ENCODE data around the gene TMX1.

TMX1 gene

GRCh38 chr14:51294951-51295525 lies 55.0 kb downstream of the TMX1 start:
- DNase-seq = no peak

- DNase-seq = no peak
These were observed 55.7 kb downstream of the TMX1 start for GRCh38 chr14:51295646-51296263.

GRCh38 chr14:51297066-51297465 lies 57.0 kb downstream of the TMX1 start:
- DNase-seq = no peak

GRCh38 chr14:51298895-51299294 lies 58.8 kb downstream of the TMX1 start:
- DNase-seq = no peak

DNA sequence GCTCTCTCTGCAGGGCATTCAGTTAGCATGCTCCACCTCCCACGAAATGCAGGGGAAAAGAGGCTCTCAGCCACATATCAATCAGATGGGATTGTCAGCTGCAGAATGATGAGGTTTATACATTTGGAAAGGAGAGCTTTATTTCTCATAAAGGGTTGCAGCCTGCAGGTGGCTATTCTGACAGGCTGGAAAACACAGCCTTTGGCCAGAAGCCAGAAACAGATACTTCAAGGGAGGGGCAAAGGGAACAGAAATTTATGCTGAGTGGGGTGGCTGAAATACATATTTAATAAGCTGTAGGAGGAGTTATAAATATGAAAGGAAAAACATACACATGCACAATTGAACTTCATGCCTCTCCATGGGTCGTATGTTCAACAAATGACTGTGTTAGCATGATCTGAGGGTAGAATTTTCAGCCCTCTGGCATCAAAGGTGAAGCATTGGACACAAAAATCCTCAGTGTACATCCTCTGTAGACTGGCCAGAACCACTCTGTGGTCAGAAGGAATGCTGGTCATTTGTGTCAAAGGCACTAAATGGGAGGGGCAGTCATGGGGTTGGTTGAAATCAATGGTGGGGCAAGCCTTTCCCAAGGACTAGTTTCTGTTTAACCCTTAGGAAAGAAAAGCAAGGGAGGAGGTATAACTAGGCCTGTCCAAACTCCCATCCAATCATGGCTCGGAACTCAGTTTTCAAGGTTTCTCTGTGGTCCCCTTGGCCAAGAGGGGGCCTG lies 62.4 kb downstream of the TMX1 start:
- DNase-seq = peak; percentile 11 to 50

- DNase-seq = no peak
These were observed 64.4 kb downstream of the TMX1 start for GRCh38 chr14:51304438-51304837.

DNA sequence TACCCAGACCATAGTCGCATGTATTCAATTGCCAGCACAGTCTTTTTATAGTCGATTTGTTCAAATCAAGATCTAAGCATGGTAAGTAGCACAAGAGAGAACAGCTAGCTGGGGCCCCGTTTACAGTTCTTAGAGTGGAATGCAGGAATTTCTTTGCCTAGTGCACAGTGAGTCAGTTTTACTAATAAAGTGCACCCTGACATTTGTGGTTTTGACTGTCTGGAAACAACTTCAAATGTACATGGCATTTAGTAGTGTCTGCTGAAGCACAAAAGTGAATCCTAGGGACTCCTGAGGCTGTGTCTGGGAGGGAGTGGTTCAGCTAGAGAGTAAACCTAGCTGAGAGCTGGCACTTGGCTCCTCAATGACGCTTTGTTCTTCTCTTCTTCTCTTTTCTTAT lies 64.9 kb downstream of the TMX1 start:
- no peak for DNase-seq

DNA sequence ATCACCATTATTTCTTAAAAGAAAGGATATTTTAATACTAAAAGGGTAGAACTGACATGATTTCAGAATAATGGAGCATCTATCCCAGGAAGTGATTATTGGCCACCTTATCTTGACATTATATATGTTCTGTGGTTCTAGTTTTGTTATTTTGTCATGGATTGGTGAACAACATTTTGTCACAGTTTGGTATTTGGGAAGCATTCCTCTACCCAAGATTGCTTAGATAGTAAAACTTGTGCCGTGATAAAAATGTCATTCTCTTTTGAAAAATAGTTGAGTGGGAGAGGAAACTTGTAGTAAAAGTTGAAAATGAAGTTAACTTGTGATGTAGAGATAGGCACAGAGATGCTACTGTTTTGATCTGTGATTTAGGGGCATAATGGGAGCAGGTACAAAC lies 65.7 kb downstream of the TMX1 start:
- DNase-seq = no peak
